ENCODE results near the gene TMED4. TPM values are rescaled to one million over a fixed set of nuclear protein-coding genes. Genes with fewer than 3 reads are reported as not detected.
"Not testable (repeated sequence)": the region's sequence is repeated elsewhere in the genome, so short reads cannot be mapped to it uniquely, and the experiment has no call there.

TMED4 gene
- total and polyA plus RNA-seq, 4 donors: 26.9 to 97.1 (median 46.9) TPM

- Histone ChIP-seq H3K9me3 (ENCODE audit: control insufficient read depth in 4 of 4, low read length in 3 of 4) (no peaks in the 10 kb centered on the region), H3K9ac (ENCODE audit: low read depth in 1 of 2, low read length in 2 of 2) (no peak overlapping the region), H3K4me1 (ENCODE audit: control insufficient read depth in 4 of 4, insufficient read depth in 4 of 4, low read length in 3 of 4) (peaks cover 8 to 26% (median 20%) of the 10 kb centered on the region in 4 donors), H3K36me3 (ENCODE audit: control insufficient read depth in 4 of 4, insufficient read depth in 3 of 4, low read depth in 1 of 4, low read length in 3 of 4) (peaks cover 0 to 1% (median under 1%) of the 10 kb centered on the region in 4 donors), H3K4me3 (ENCODE audit: low read depth in 1 of 3, low read length in 3 of 3) (no peak overlapping the region), H3K27ac (ENCODE audit: low read depth in 1 of 2, low read length in 2 of 2) (no peak overlapping the region), H3K27me3 (ENCODE audit: control insufficient read depth in 4 of 4, insufficient read depth in 4 of 4, low read length in 3 of 4) (no peaks in the 10 kb centered on the region)
- TF ChIP-seq REST (IDR thresholded peaks at IDR 0.05) (no peak), GABPA (IDR thresholded peaks at IDR 0.05 in 1 of 2, conservative IDR thresholded peaks at IDR 0.05 in 1 of 2) (no peak), HNF4G (IDR thresholded peaks at IDR 0.05) (no peak)
- WGBS: 93% methylated on average over 4 of the region's 4 CpGs
- no peak for DNase-seq (ENCODE audit: low spot score)
Observed at GRCh38 chr7:44559485-44559884, 22.5 kb downstream of the TMED4 start.

GRCh38 chr7:44557485-44557884, 24.5 kb downstream of the TMED4 start:
- H3K9ac ChIP-seq (ENCODE audit: low read depth in 1 of 2, low read length in 2 of 2): no peak overlapping the region
- 92% methylated on average over 2 of the region's 2 CpGs for WGBS
- no peak for DNase-seq (ENCODE audit: low spot score)

GRCh38 chr7:44555350-44555749, 26.7 kb downstream of the TMED4 start:
- Histone ChIP-seq H3K9me3 (ENCODE audit: control insufficient read depth in 4 of 4, low read length in 3 of 4) (no peaks in the 10 kb centered on the region), H3K4me1 (ENCODE audit: control insufficient read depth in 4 of 4, insufficient read depth in 4 of 4, low read length in 3 of 4) (no peaks in the 10 kb centered on the region), H3K4me3 (ENCODE audit: low read depth in 1 of 3, low read length in 3 of 3) (no peak overlapping the region), H3K36me3 (ENCODE audit: control insufficient read depth in 4 of 4, insufficient read depth in 3 of 4, low read depth in 1 of 4, low read length in 3 of 4) (no peaks in the 10 kb centered on the region), H3K9ac (ENCODE audit: low read depth in 1 of 2, low read length in 2 of 2) (no peak overlapping the region), H3K27me3 (ENCODE audit: control insufficient read depth in 4 of 4, insufficient read depth in 4 of 4, low read length in 3 of 4) (no peaks in the 10 kb centered on the region), H3K27ac (ENCODE audit: low read depth in 1 of 2, low read length in 2 of 2) (no peak overlapping the region)
- no peak for DNase-seq (ENCODE audit: low spot score)
- TF ChIP-seq TAF1 (conservative IDR thresholded peaks at IDR 0.05): no peak
- TF ChIP-seq REST (IDR thresholded peaks at IDR 0.05): no peak
- no peak for TF ChIP-seq RAD21 (IDR thresholded peaks at IDR 0.05)
- no peak for TF ChIP-seq ZBTB33 (IDR thresholded peaks at IDR 0.05)
- no peak for TF ChIP-seq JUND (IDR thresholded peaks at IDR 0.05)
- 85% methylated on average over 2 of the region's 2 CpGs for WGBS

More at GRCh38 chr7:44557485-44557884, 24.5 kb downstream of the TMED4 start:
- H3K27me3 ChIP-seq (ENCODE audit: control insufficient read depth in 4 of 4, insufficient read depth in 4 of 4, low read length in 3 of 4): no peaks in the 10 kb centered on the region
- H3K9me3 ChIP-seq (ENCODE audit: control insufficient read depth in 4 of 4, low read length in 3 of 4): no peaks in the 10 kb centered on the region
- TF ChIP-seq RAD21 (IDR thresholded peaks at IDR 0.05): no peak
- no peak for TF ChIP-seq FOXA2 (IDR thresholded peaks at IDR 0.05)
- peaks cover 5 to 12% (median 7%) of the 10 kb centered on the region in 4 donors for H3K4me1 ChIP-seq (ENCODE audit: control insufficient read depth in 4 of 4, insufficient read depth in 4 of 4, low read length in 3 of 4)
- H3K36me3 ChIP-seq (ENCODE audit: control insufficient read depth in 4 of 4, insufficient read depth in 3 of 4, low read depth in 1 of 4, low read length in 3 of 4): no peaks in the 10 kb centered on the region
- no peak overlapping the region for H3K4me3 ChIP-seq (ENCODE audit: low read depth in 1 of 3, low read length in 3 of 3)
- H3K27ac ChIP-seq (ENCODE audit: low read depth in 1 of 2, low read length in 2 of 2): no peak overlapping the region

GRCh38 chr7:44552473-44553005, 29.5 kb downstream of the TMED4 start:
- H3K27ac ChIP-seq (ENCODE audit: low read depth in 1 of 2, low read length in 2 of 2); H3K4me1 ChIP-seq (ENCODE audit: control insufficient read depth in 4 of 4, insufficient read depth in 4 of 4, low read length in 3 of 4); H3K4me3 ChIP-seq (ENCODE audit: low read depth in 1 of 3, low read length in 3 of 3); H3K9ac ChIP-seq (ENCODE audit: low read depth in 1 of 2, low read length in 2 of 2); H3K27me3 ChIP-seq (ENCODE audit: control insufficient read depth in 4 of 4, insufficient read depth in 4 of 4, low read length in 3 of 4); H3K9me3 ChIP-seq (ENCODE audit: control insufficient read depth in 4 of 4, low read length in 3 of 4); H3K36me3 ChIP-seq (ENCODE audit: control insufficient read depth in 4 of 4, insufficient read depth in 3 of 4, low read depth in 1 of 4, low read length in 3 of 4); DNase-seq (ENCODE audit: low spot score): not testable (repeated sequence)
- 69% methylated on average over 3 of the region's 3 CpGs for WGBS
